HepG2 (cell line): ENCODE data around the gene PSMD6. TPM values are rescaled to one million over a fixed set of nuclear protein-coding genes. Genes with fewer than 3 reads are reported as not detected.

Experiments
- ATAC-seq: fragments of 200-7000 bp; cut with Tn5 transposase; 3 replicates; pipeline ENCODE4 v1.9.1; 2020; ENCODE audit warnings: mild to moderate bottlenecking, moderate library complexity
- BruUV-seq: library from RNA; stranded (reverse); fragments of 400-500 nt; replicated peaks from 2 replicates; lab custom pipeline; 2021; lab: Mats Ljungman, UMichigan
- CTCF ChIA-PET: fragments of 300-600 bp; formaldehyde crosslinking; extraction: SDS; loops from one replicate; lab custom pipeline; 2021; ENCODE audit warnings: low total read pairs, inconsistent platforms, low intra/inter-chr PET ratio; lab: Yijun Ruan, JAX
- POLR2A ChIA-PET: fragments of 350-600 bp; sonication (Branson Sonifier 250); formaldehyde crosslinking; loops from one replicate; lab custom pipeline; 2020; ENCODE audit warnings: antibody characterized with exemption, inconsistent platforms; lab: Yijun Ruan, JAX
- DNase-seq: peaks from one replicate; pipeline ENCODE4 v3.0.0-alpha.2; 2015; ENCODE audit warnings: low spot score
- FAIRE-seq: peaks from 3 replicates; lab custom pipeline; 2011; peaks lifted over from hg19 to GRCh38; lab: Jason Lieb, UNC
- H2AFZ ChIP-seq: one replicate; pipeline ENCODE4 v1.6.1; 2011; ENCODE audit warnings: low read length, inconsistent platforms
- H3K27ac ChIP-seq: fragments of 300-600 bp; 3 replicates; pipeline ENCODE4 v1.8.0; 2011; ENCODE audit warnings: mixed run types, mild to moderate bottlenecking, mixed read lengths, low read length, inconsistent platforms; ENCODE audit not compliant: insufficient read depth; ENCODE audit errors: extremely low read length
- H3K27me3 ChIP-seq, 2 experiments: fragments of 200-600 bp in 1 of 2; 2 replicates in 1 of 2; 3 replicates in 1 of 2; pipeline versions ENCODE4 v1.6.0 to v1.8.0; 2011; ENCODE audit warnings: low read length in 2 of 2, mild to moderate bottlenecking in 2 of 2, moderate library complexity in 2 of 2, inconsistent platforms in 1 of 2; ENCODE audit not compliant: insufficient read depth in 2 of 2, control insufficient read depth in 1 of 2
- H3K36me3 ChIP-seq, 2 experiments: fragments of 200-600 bp in 1 of 2; replicated peaks in 1 of 2; 2 replicates in 1 of 2; 3 replicates in 1 of 2; pipeline versions ENCODE4 v1.5.1 to v1.8.0; 2011; ENCODE audit warnings: low read length in 2 of 2, inconsistent platforms in 1 of 2; ENCODE audit not compliant: insufficient read depth in 2 of 2, control insufficient read depth in 1 of 2
- H3K4me1 ChIP-seq: 2 replicates; pipeline ENCODE4 v1.5.1; 2012; ENCODE audit warnings: low read length, inconsistent platforms; ENCODE audit not compliant: insufficient read depth
- H3K4me2 ChIP-seq: 2 replicates; pipeline ENCODE4 v1.6.0; 2011; ENCODE audit warnings: low read depth, low read length, inconsistent platforms
- H3K4me3 ChIP-seq, 3 experiments: fragments of 200-600 bp in 1 of 3; sonication (generic), shearing (Covaris generic) in 1 of 3; replicated peaks in 1 of 3; 2 replicates each; pipeline ENCODE4 v1.5.1; 2011 to 2016; ENCODE audit warnings: low read length in 3 of 3, inconsistent platforms in 2 of 3, low read depth in 2 of 3, mild to moderate bottlenecking in 2 of 3, control low read depth in 1 of 3, mixed read lengths in 1 of 3; ENCODE audit not compliant: insufficient read depth in 1 of 3
- H3K79me2 ChIP-seq: one replicate; pipeline ENCODE4 v1.6.1; 2011; ENCODE audit warnings: low read length, inconsistent platforms; ENCODE audit not compliant: insufficient read depth
- H3K9ac ChIP-seq: 2 replicates; pipeline ENCODE4 v1.6.0; 2011; ENCODE audit warnings: mild to moderate bottlenecking, low read depth, low read length, inconsistent platforms; ENCODE audit not compliant: insufficient read depth
- H3K9me3 ChIP-seq: 2 replicates; pipeline ENCODE4 v1.5.1; 2012; ENCODE audit warnings: mild to moderate bottlenecking, low read length
- H4K20me1 ChIP-seq: 2 replicates; pipeline ENCODE4 v1.6.0; 2011; ENCODE audit warnings: inconsistent platforms, mild to moderate bottlenecking, low read length, moderate library complexity; ENCODE audit not compliant: insufficient read depth
- HMG20A ChIP-seq: IDR thresholded peaks from 2 replicates; pipeline ENCODE4 v1.6.1; 2016; ENCODE audit warnings: borderline replicate concordance
- NPAS2 ChIP-seq: sonication (generic); formaldehyde crosslinking; IDR thresholded peaks from 2 replicates; pipeline ENCODE4 v1.8.0; 2022; ENCODE audit warnings: mild to moderate bottlenecking, missing genetic modification reagents, borderline replicate concordance
- SATB2 ChIP-seq: sonication (generic); formaldehyde crosslinking; IDR thresholded peaks from 2 replicates; pipeline ENCODE4 v1.5.0; 2020; ENCODE audit warnings: missing genetic modification reagents
- SYNCRIP ChIP-seq: fragments of 200-400 bp; formaldehyde crosslinking; IDR thresholded peaks from 2 replicates; pipeline ENCODE4 v1.6.1; 2018; ENCODE audit warnings: mild to moderate bottlenecking, low read depth, low read length; ENCODE audit not compliant: insufficient read depth
- ZBTB7A ChIP-seq: sonication (generic); formaldehyde crosslinking; IDR thresholded peaks from 2 replicates; pipeline ENCODE4 v1.8.0; 2022; ENCODE audit warnings: mild to moderate bottlenecking, missing genetic modification reagents
- ZNF207 ChIP-seq: fragments of 450-650 bp; IDR thresholded peaks from 2 replicates; pipeline ENCODE4 v1.6.1; 2016; ENCODE audit warnings: antibody characterized with exemption, borderline replicate concordance
- ZNF331 ChIP-seq: sonication (generic); formaldehyde crosslinking; IDR thresholded peaks from 2 replicates; pipeline ENCODE4 v1.4.0; 2020; ENCODE audit warnings: missing genetic modification reagents
- ZNF550 ChIP-seq: sonication (generic); formaldehyde crosslinking; IDR thresholded peaks from 2 replicates; pipeline ENCODE4 v1.4.0; 2020; ENCODE audit warnings: mild to moderate bottlenecking, missing genetic modification reagents, borderline replicate concordance
- ZNF782 ChIP-seq: sonication (generic); formaldehyde crosslinking; IDR thresholded peaks from 2 replicates; pipeline ENCODE4 v1.4.0; 2020; ENCODE audit warnings: missing genetic modification reagents, mild to moderate bottlenecking, borderline replicate concordance
- ZNF841 ChIP-seq: sonication (generic); formaldehyde crosslinking; IDR thresholded peaks from 2 replicates; pipeline ENCODE4 v1.8.1; 2023; ENCODE audit warnings: missing genetic modification reagents, borderline replicate concordance
- WGBS: methylation state at CpG from one replicate; pipeline ENCODE4 v1.1.6; 2017; ENCODE audit warnings: low lambda C conversion rate; 5-methylcytosine and 5-hydroxymethylcytosine counted together
- in situ Hi-C: cut with HindIII; loops from 2 replicates; pipeline ENCODE4 v1.10.0; 2017; ENCODE audit warnings: low pct_unique_long_range_greater_than_20kb; ENCODE audit not compliant: extremely low pct_ligation_motif_present
- intact Hi-C: fragments of 100-400 bp; cut with micrococcal nuclease; formaldehyde crosslinking; loops from one replicate; pipeline ENCODE4 v1.10.0; 2022; ENCODE audit not compliant: unreplicated experiment
- polyA plus RNA-seq, 8 experiments: library from polyadenylated mRNA; depleted of rRNA in 3 of 8; stranded (reverse) in 7 of 8; unstranded in 1 of 8; fragments of >200 nt; fragmentation: Illumina TruSeq in 4 of 8; extraction: Trizol in 4 of 8; gene quantifications; 2 replicates each; pipeline versions ENCODE4 v1.2.1 to v1.2.3, GENCODE V29; 2011 to 2016; ENCODE audit warnings: low read depth in 4 of 8, missing spikeins in 1 of 8, mixed read lengths in 1 of 8; ENCODE audit not compliant: insufficient read depth in 1 of 8
- total RNA-seq, 5 experiments: library from RNA; depleted of rRNA; stranded (reverse); fragments of >200 nt; fragmentation: Illumina TruSeq; extraction: Trizol; gene quantifications; 2 replicates each; pipeline ENCODE4 v1.2.3, GENCODE V29; 2016; ENCODE audit warnings: low read depth in 1 of 5
- TF ChIP-seq, protein P1 (sequence below): sonication (generic); formaldehyde crosslinking; IDR thresholded peaks from 2 replicates; pipeline ENCODE4 v1.4.0; 2020; ENCODE audit warnings: missing genetic modification reagents, mild to moderate bottlenecking, borderline replicate concordance
- TF ChIP-seq, protein P2 (sequence below): sonication (generic); formaldehyde crosslinking; IDR thresholded peaks from 2 replicates; pipeline ENCODE4 v1.8.0; 2022; ENCODE audit warnings: missing genetic modification reagents, low read depth, mild to moderate bottlenecking, borderline replicate concordance

Gene PSMD6
- total and polyA plus RNA-seq, 2 of the 13 experiments (the other 11 are each of a cell fraction or from before 2014, with no cell fraction given), result 36.8 to 117 TPM

DNA sequence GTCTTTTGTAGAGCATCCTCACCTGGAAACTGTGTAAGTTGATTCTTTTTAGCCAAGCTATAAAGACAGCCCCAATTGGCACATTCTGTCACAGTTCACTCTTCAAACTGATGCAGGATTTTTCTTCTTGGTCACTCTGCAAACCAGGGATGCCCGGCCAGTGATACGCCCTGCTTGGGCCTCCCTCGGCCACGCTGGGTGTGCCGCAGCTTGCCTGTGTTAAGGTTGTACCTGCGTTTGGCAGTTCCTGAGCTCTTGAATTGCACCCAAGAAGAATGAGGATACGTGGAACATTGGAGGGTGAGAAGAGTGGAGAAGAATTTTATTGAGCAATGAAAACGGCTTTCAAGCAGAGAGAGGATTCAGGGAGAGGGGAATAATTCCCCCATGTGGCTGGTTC, 49.9 kb downstream of the PSMD6 start:
- Histone ChIP-seq H3K9me3 (no peaks in the 10 kb centered on the region), H3K27ac (no peak overlapping the region), H3K9ac (no peak overlapping the region), H3K4me3 (no peak overlapping the region), H3K4me1 (peaks cover 62% of the 10 kb centered on the region), H3K4me2 (no peak overlapping the region), H3K36me3 (peaks cover 0 to 3% of the 10 kb centered on the region in 2 experiments; a peak in 3 of 5 replicates), H2AFZ (no peak overlapping the region), H4K20me1 (no peaks in the 10 kb centered on the region), H3K79me2 (peaks cover 85% of the 10 kb centered on the region), H3K27me3 (no peaks in the 10 kb centered on the region)
- no peak for DNase-seq
- ATAC-seq, result no peak
- no TSS peak for BruUV-seq
- CTCF ChIA-PET, result no interaction called here
- POLR2A ChIA-PET, result no interaction called here
- in situ Hi-C loops (no loop called here), intact Hi-C loops (no loop called here)
- 99% methylated on average over 8 of the region's 8 CpGs for WGBS
- TF ChIP-seq ZNF550 (CRISPR knock-in tag) (no peak), ZNF782 (CRISPR knock-in tag) (no peak), SYNCRIP (no peak), ZNF331 (no peak), HMG20A (no peak), ZNF207 (no peak), SATB2 (no peak), ZBTB7A (no peak), NPAS2 (no peak), ZNF841 (CRISPR knock-in tag) (no peak)
- TF ChIP-seq, protein P1, sequence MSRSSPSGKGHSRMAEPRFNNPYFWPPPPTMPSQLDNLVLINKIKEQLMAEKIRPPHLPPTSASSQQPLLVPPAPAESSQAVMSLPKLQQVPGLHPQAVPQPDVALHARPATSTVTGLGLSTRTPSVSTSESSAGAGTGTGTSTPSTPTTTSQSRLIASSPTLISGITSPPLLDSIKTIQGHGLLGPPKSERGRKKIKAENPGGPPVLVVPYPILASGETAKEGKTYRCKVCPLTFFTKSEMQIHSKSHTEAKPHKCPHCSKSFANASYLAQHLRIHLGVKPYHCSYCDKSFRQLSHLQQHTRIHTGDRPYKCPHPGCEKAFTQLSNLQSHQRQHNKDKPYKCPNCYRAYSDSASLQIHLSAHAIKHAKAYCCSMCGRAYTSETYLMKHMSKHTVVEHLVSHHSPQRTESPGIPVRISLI (CRISPR knock-in tag), result no peak
- TF ChIP-seq, protein P2, sequence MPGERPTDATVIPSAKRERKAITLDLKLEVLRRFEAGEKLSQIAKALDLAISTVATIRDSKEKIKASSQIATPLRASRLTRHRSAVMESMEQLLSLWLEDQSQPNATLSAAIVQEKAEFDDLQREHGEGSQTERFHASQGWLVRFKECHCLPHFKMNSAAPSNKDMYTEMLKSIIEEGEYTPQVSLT (CRISPR knock-in tag), result no peak
- FAIRE-seq, result no peak
